Sigmoid colon (tissue), 7 donors: ENCODE results near the gene MAGEF1. TPM values are rescaled to one million over a fixed set of nuclear protein-coding genes. Genes with fewer than 3 reads are reported as not detected.
A peak's percentile ranks its signal among the peaks of the same experiment; 100 is the strongest.

Source experiments
- DNase-seq: peaks from one replicate; pipeline ENCODE4 v3.0.0-alpha.2; 2019
- H3K27ac ChIP-seq, 4 donors: fragments of 200-600 bp; sonication (generic); one replicate each; pipeline ENCODE4 v1.5.1; 2016 to 2019; ENCODE audit warnings: mild to moderate bottlenecking in 1 of 4
- H3K27me3 ChIP-seq, 3 donors: fragments of 200-600 bp; sonication (generic); one replicate each; pipeline ENCODE4 v1.5.1; 2019; ENCODE audit warnings: mild to moderate bottlenecking in 1 of 3
- H3K36me3 ChIP-seq, 4 donors: fragments of 200-600 bp; sonication (generic); one replicate each; pipeline ENCODE4 v1.5.1; 2016 to 2019
- H3K4me1 ChIP-seq, 4 donors: fragments of 200-600 bp; sonication (generic); one replicate each; pipeline ENCODE4 v1.5.1; 2017 to 2019
- H3K4me3 ChIP-seq, 4 donors: fragments of 200-600 bp; sonication (generic); one replicate each; pipeline ENCODE4 v1.5.1; 2017 to 2019; ENCODE audit warnings: mild to moderate bottlenecking in 2 of 4, moderate library complexity in 1 of 4
- H3K9me3 ChIP-seq, 4 donors: fragments of 200-600 bp in 3 of 4; sonication (generic) in 3 of 4; one replicate each; pipeline versions ENCODE4 v1.5.1 to v1.6.1; 2013 to 2019
- EP300 ChIP-seq, 4 donors: sonication (generic); formaldehyde crosslinking; IDR thresholded peaks; one replicate each; pipeline ENCODE4 v1.6.1; 2017; ENCODE audit warnings: antibody characterized with exemption in 4 of 4
- POLR2A ChIP-seq, 2 donors: fragments of 450-650 bp; IDR thresholded peaks; one replicate each; pipeline ENCODE4 v1.6.1; 2016; ENCODE audit warnings: antibody characterized with exemption in 2 of 2, mild to moderate bottlenecking in 2 of 2, moderate library complexity in 2 of 2
- POLR2AphosphoS5 ChIP-seq, 4 donors: sonication (generic); formaldehyde crosslinking; IDR thresholded peaks; one replicate each; pipeline ENCODE4 v1.6.1; 2017; ENCODE audit warnings: antibody characterized with exemption in 4 of 4
- whole genome bisulfite sequencing, 2 donors: extraction: QIAGEN DNeasy Blood & Tissue Kit; methylation state at CpG; one replicate each; pipeline ENCODE4 v1.1.7; 2013; 5-methylcytosine and 5-hydroxymethylcytosine counted together
- intact Hi-C: fragments of 100-400 bp; cut with DNase I; formaldehyde crosslinking; loops from one replicate; pipeline ENCODE4 v1.15.1; 2023
- polyA plus RNA-seq, 3 donors: library from polyadenylated mRNA; stranded (reverse); fragments of 200-250 nt; gene quantifications; one replicate each; pipeline ENCODE4 v1.2.3, GENCODE V29; 2013
- total RNA-seq, 4 donors: library from RNA; depleted of rRNA; stranded (reverse); fragments of >200 nt; gene quantifications; one replicate each; pipeline ENCODE4 v1.1.0, GENCODE V29; 2016
- TF ChIP-seq, protein P1 (sequence below), 4 experiments: fragments of 450-650 bp in 3 of 4; fragments of 200-600 bp in 1 of 4; IDR thresholded peaks; one replicate each; pipeline ENCODE4 v1.5.1; 2016 to 2019; ENCODE audit warnings: antibody characterized with exemption in 4 of 4, mild to moderate bottlenecking in 3 of 4, moderate library complexity in 2 of 4
- donor health status: healthy with polysubstance abuse.
- donor health status: Bipolar disorder and iron deficiency.
- donor health status: healthy.

MAGEF1 gene
- total and polyA plus RNA-seq, 7 donors: 29.4 to 43.6 (median 32.9) TPM

GRCh38 chr3:184748219-184749135 lies 36.6 kb upstream of the MAGEF1 start:
- H3K9me3 ChIP-seq: no peaks in the 10 kb centered on the region
- no peak for TF ChIP-seq EP300 (IDR thresholded peaks at IDR 0.05)
- TF ChIP-seq, protein P1, sequence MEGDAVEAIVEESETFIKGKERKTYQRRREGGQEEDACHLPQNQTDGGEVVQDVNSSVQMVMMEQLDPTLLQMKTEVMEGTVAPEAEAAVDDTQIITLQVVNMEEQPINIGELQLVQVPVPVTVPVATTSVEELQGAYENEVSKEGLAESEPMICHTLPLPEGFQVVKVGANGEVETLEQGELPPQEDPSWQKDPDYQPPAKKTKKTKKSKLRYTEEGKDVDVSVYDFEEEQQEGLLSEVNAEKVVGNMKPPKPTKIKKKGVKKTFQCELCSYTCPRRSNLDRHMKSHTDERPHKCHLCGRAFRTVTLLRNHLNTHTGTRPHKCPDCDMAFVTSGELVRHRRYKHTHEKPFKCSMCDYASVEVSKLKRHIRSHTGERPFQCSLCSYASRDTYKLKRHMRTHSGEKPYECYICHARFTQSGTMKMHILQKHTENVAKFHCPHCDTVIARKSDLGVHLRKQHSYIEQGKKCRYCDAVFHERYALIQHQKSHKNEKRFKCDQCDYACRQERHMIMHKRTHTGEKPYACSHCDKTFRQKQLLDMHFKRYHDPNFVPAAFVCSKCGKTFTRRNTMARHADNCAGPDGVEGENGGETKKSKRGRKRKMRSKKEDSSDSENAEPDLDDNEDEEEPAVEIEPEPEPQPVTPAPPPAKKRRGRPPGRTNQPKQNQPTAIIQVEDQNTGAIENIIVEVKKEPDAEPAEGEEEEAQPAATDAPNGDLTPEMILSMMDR (IDR thresholded peaks at IDR 0.05): no peak
- TF ChIP-seq POLR2AphosphoS5 (IDR thresholded peaks at IDR 0.05): no peak
- TF ChIP-seq POLR2A (IDR thresholded peaks at IDR 0.05): no peak
- H3K27me3 ChIP-seq: no peaks in the 10 kb centered on the region
- H3K27ac ChIP-seq: no peak overlapping the region
- H3K4me1 ChIP-seq: no peaks in the 10 kb centered on the region
- no peaks in the 10 kb centered on the region for H3K36me3 ChIP-seq
- intact Hi-C loops: no loop called here
- WGBS, 2 donors: 47 to 57% methylated on average over 8 of the region's 8 CpGs
- H3K4me3 ChIP-seq: no peak overlapping the region
- no peak for DNase-seq

- H3K4me1 ChIP-seq: peaks cover 0 to 11% (median 4%) of the 10 kb centered on the region in 4 donors
- no peak overlapping the region for H3K4me3 ChIP-seq
- H3K27ac ChIP-seq: no peak overlapping the region
- no peak for DNase-seq
- H3K27me3 ChIP-seq: no peaks in the 10 kb centered on the region
- no peaks in the 10 kb centered on the region for H3K36me3 ChIP-seq
- intact Hi-C loops: no loop called here
- WGBS, 2 donors: 90 to 96% methylated on average over 14 of the region's 14 CpGs
- no peaks in the 10 kb centered on the region for H3K9me3 ChIP-seq
- TF ChIP-seq POLR2A (IDR thresholded peaks at IDR 0.05) (no peak), POLR2AphosphoS5 (IDR thresholded peaks at IDR 0.05) (no peak)
These were observed 34.6 kb upstream of the MAGEF1 start for GRCh38 chr3:184746131-184747120.

DNA sequence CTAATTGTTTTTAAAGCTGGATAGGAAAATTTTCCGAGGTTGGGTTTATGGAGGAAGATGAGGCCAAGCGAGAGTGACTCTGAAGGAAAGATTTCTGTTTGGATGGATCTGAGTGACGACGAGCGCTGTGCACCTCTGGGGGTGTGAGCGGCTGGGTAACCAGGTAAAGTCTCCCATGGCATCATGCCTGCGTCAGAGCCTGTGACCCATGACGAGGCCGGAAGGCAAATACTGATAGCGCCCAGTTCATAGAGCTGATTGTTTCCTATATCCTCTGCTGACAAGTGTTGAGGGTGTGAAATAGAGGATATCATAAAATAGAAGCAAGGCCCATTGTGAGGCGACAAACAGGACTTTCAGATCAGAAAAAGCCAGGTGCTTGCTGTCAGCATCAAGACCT lies 33.7 kb upstream of the MAGEF1 start:
- no peaks in the 10 kb centered on the region for H3K9me3 ChIP-seq
- TF ChIP-seq POLR2AphosphoS5 (IDR thresholded peaks at IDR 0.05): no peak
- TF ChIP-seq POLR2A (IDR thresholded peaks at IDR 0.05): no peak
- TF ChIP-seq EP300 (IDR thresholded peaks at IDR 0.05): no peak
- TF ChIP-seq, protein P1 (IDR thresholded peaks at IDR 0.05): no peak
- no peak overlapping the region for H3K27ac ChIP-seq
- peaks cover 0 to 11% (median 4%) of the 10 kb centered on the region in 4 donors for H3K4me1 ChIP-seq
- DNase-seq: no peak
- H3K36me3 ChIP-seq: no peaks in the 10 kb centered on the region
- no peaks in the 10 kb centered on the region for H3K27me3 ChIP-seq
- intact Hi-C loops: no loop called here
- WGBS, 2 donors: 83 to 87% methylated on average over 11 of the region's 11 CpGs
- no peak overlapping the region for H3K4me3 ChIP-seq

DNA sequence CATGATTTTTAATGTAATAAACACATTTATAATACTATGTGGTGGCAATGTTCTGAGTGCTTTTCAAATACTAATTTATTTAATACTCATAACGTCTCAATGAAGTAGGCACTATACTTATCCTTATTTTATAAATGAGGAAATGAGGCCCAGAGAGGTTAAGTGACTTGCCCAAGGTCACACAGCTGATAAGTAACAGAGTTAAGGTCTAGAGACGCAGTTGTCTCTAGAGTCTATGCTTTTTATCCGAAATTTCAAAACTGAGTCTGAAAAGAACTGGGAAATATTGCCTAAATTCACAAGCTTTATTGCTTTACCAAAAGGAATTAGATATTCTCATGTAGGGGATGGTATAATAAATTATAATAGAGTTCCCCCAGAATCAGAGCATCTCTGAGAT lies 31.4 kb upstream of the MAGEF1 start:
- Histone ChIP-seq H3K4me3 (no peak overlapping the region), H3K36me3 (no peaks in the 10 kb centered on the region), H3K4me1 (peaks cover 0 to 12% (median 5%) of the 10 kb centered on the region in 4 donors), H3K9me3 (no peaks in the 10 kb centered on the region), H3K27ac (peak overlapping the region in 1 of 4 donors; percentile 57), H3K27me3 (no peaks in the 10 kb centered on the region)
- WGBS, 2 donors: 90 to 93% methylated on average over 3 of the region's 3 CpGs
- no peak for DNase-seq
- TF ChIP-seq EP300 (IDR thresholded peaks at IDR 0.05) (no peak), POLR2AphosphoS5 (IDR thresholded peaks at IDR 0.05) (no peak)
- intact Hi-C loops: no loop called here

DNA sequence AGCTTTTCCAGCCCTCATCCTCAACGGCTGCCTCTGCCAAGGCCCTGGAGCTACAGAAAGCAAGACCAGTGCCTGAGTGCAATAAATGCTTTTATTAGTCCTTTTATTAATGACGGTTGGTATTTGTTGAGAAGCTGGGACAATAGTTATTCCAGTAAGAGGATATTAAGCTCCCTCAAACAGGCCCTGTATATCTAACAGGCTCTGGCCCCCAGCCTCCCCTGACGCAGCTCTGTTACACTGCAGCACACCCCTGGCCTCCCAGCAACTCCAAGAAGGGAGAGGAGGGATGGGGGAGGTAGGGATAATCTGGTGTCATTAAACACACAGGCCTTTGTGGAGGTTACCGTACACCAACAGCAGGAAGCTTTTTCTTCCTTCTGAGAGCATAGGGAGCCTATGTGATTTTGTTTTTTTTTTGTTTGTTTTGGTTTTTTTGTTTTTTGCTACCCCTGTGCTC lies 30.8 kb upstream of the MAGEF1 start:
- 70 to 74% methylated on average over 4 of the region's 4 CpGs for WGBS, 2 donors
- no peaks in the 10 kb centered on the region for H3K27me3 ChIP-seq
- DNase-seq: no peak

More for the DNA sequence above, 30.8 kb upstream of the MAGEF1 start:
- no peak overlapping the region for H3K4me3 ChIP-seq
- no peaks in the 10 kb centered on the region for H3K36me3 ChIP-seq
- peaks cover 0 to 18% (median 8%) of the 10 kb centered on the region in 4 donors for H3K4me1 ChIP-seq
- H3K9me3 ChIP-seq: no peaks in the 10 kb centered on the region
- TF ChIP-seq POLR2AphosphoS5 (IDR thresholded peaks at IDR 0.05) (no peak), POLR2A (IDR thresholded peaks at IDR 0.05) (no peak), EP300 (IDR thresholded peaks at IDR 0.05) (no peak)
- TF ChIP-seq, protein P1 (IDR thresholded peaks at IDR 0.05): no peak
- intact Hi-C loops: no loop called here
- peak overlapping the region in 1 of 4 donors; percentile 57 for H3K27ac ChIP-seq
